ENCODE measurements around the gene OR10A3.

DNA sequence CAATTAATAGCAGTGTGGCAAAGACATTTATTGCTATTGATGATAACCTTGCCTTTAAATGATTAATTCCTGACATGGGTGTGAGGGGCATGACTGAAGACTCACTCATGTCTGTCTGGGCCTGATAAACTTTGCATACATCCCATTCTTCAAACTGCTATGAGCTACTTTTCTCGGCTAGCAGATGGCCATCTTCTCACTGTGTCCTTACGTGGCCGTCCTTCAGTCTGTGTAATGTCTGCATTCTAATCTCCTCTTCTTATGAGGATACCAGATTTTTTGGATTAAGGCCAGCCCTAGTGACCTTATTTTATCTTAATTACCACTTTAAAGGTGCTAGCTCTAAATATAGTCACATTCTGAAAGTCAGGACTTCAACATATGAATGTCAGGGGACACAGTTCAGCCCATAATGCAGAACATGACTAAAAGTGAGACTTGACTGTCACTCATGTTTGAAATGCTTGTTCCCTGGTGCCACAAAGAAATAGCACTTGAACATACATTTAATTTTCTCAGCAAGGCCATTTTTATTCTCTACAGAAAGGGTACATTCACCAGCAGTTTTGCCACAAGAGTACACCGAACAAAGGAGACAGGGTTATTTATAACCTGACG is 42.7 kb downstream of the OR10A3 start:
- TF ChIP-seq, protein P1, sequence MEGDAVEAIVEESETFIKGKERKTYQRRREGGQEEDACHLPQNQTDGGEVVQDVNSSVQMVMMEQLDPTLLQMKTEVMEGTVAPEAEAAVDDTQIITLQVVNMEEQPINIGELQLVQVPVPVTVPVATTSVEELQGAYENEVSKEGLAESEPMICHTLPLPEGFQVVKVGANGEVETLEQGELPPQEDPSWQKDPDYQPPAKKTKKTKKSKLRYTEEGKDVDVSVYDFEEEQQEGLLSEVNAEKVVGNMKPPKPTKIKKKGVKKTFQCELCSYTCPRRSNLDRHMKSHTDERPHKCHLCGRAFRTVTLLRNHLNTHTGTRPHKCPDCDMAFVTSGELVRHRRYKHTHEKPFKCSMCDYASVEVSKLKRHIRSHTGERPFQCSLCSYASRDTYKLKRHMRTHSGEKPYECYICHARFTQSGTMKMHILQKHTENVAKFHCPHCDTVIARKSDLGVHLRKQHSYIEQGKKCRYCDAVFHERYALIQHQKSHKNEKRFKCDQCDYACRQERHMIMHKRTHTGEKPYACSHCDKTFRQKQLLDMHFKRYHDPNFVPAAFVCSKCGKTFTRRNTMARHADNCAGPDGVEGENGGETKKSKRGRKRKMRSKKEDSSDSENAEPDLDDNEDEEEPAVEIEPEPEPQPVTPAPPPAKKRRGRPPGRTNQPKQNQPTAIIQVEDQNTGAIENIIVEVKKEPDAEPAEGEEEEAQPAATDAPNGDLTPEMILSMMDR (IDR thresholded peaks at IDR 0.05; ENCODE audit: borderline replicate concordance, extremely low read depth, low read length, poor library complexity, severe bottlenecking), result no peak
- no peak for TF ChIP-seq EZH2 (IDR thresholded peaks at IDR 0.05; ENCODE audit: borderline replicate concordance, low read depth, low read length, severe bottlenecking)
